Measurements from ENCODE around the gene RXRG.
A peak's percentile ranks its signal among the peaks of the same experiment; 100 is the strongest.

RXRG gene

DNA sequence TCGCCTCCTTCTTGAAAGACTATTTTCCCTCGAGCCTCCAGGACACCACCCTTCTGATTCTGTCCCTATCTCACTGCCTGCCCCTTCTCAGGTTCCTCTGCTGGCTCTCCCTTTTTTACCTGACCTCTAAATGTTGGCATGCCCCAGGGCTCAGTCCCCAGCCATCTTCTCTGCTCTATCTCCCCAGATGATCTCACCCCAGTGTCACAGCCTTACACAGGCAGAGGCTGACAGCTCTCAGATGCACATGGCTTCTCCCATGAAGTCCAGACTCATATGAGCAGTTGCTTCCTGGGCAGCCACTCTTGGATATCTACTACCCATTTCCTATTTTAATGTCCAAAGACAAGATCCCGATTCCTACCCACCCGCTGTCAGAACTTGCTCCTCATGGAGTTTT is 37.5 kb downstream of the RXRG start:
- no peak for DNase-seq

DNA sequence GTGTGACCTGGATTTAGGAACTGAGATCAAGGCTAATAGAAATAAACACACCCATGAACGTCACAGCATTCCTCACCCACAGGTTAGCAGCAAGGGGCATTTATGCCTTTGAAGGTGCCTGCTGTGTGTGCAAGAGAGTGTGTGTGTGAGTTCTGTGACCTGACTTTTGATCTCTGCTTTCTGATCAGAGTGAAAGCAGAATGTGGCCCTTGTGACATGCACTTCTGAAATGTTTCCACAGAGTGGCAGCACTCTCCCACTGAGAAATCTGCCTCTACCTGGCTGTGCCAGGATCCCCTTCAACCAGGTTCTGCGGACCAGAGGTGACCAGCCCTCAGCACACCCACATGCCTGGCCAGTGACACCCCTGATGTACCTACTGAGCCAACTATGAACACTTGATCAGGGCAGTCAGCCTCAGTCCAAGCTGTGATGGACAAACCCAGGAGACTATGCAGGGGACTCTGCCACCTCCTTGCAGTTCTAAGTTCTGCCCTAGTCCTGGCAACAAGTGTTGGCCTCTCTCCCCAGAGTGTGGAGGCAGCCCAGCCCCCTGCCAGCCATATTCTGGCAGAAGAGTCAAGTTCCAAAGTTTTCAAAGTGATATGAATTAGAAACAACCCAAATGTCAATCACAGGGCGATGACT is 41.0 kb downstream of the RXRG start:
- peak; percentile 56 for DNase-seq

- DNase-seq, result no peak
Measured at GRCh38 chr1:165402517-165403111, 42.3 kb downstream of the RXRG start.

- DNase-seq, result peak; percentile 20
Measured at GRCh38 chr1:165397944-165398343, 47.0 kb downstream of the RXRG start.

- DNase-seq, result no peak
Measured at GRCh38 chr1:165395901-165396300, 49.0 kb downstream of the RXRG start.

DNA sequence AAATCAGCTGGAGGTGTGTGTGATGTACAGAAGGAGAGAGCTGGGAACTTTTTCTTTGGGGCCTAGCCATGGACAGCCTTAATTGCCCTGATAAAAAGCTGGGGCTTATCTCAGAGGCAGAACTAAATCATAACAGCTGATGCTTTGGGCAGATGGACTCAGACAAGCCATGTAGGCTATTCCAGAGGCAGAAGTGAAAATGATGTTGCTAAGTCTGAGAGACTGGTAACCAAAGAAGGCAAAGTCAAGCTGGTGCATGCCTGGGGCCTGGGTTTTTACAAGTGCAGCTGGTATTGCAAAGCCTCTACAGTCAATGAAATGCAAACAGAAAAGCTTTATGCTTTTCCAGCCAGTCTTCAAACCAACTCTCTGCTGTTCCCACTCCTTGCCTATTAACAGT is 49.4 kb downstream of the RXRG start:
- no peak for DNase-seq

DNA sequence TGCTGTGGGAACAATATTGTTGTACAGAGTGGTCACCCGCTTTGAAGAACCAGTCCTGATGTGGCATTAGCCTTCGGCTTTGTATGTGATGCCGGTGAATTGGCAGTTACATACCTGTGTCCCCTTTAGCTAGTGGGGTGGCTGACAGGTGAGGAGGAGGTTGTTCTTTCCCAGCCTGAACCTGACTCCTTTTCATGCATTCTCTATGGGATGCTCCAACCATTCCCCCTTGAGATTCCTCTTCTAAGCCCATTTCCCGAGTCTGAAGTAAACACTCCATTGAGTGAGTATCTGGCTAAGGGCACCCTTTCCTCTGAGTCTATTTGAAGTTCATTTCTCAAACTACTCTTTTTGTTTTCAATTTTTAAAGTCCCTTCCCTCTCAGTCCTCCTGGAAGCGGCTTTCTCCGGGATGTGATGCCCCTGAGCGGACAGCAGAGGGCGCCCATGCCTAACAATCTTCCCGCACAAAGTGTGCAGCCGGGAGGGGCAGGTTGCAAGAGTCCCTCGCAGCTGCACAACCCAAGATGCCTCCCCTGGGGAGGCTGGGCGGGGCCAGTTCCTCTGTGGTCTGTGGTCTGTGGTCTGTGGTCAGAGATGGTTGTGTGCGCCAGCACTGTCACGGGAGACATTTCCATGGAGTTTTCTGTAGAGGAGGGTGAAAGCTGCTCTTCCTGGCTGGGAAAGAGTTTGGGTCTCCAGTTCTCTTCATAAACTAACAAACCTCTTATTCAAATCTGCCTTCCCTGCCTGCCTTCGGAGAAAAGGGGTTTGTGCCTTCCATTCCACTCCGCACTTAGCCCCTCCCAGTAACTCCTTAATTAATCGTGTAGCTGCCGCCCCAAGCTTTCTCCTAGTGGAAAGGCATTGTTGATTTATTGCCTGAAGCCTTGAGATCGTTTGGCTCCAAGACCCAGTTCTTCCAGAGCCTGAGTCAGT is 52.0 kb downstream of the RXRG start:
- DNase-seq, result peak; percentile 98

DNA sequence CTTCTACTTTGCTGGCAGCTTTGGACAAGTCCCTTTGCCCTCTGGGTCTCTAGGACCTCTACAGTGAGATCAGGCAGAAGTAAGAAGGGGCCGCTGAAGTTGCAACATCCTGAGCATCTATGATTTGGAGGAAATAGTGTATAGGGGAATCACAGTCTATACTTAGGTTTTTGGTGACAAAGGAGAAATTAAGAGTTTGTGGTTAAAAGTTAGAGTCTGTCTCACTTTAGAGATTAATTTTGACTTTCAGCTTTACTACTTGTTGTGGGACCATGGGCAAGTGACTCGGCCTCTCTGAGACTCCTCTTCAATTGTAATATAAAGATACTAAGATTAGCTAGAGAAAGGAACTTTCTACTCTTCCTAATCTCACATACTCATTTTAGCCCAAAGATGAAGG is 55.3 kb downstream of the RXRG start:
- no peak for DNase-seq

- no peak for DNase-seq
Measured at GRCh38 chr1:165387961-165388360, 57.0 kb downstream of the RXRG start.

DNA sequence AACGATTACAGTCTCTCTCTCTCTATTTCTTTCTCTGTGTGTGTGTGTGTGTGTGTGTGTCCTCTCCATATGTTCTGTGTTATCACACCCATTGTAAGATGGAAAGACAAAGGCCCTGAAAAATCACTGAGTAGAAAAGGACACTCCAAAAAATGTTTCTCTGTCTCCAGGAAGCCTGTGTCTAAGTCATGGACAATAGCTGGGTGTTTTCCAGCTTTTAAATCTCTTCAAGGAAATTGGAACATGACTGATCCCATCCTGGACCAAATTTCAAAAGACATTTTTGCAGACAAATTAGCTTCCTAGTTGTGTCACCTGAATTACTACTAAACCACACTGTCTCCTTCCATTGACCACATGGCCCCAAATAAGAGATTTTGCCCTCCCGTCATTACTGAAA is 57.4 kb downstream of the RXRG start:
- no peak for DNase-seq

DNA sequence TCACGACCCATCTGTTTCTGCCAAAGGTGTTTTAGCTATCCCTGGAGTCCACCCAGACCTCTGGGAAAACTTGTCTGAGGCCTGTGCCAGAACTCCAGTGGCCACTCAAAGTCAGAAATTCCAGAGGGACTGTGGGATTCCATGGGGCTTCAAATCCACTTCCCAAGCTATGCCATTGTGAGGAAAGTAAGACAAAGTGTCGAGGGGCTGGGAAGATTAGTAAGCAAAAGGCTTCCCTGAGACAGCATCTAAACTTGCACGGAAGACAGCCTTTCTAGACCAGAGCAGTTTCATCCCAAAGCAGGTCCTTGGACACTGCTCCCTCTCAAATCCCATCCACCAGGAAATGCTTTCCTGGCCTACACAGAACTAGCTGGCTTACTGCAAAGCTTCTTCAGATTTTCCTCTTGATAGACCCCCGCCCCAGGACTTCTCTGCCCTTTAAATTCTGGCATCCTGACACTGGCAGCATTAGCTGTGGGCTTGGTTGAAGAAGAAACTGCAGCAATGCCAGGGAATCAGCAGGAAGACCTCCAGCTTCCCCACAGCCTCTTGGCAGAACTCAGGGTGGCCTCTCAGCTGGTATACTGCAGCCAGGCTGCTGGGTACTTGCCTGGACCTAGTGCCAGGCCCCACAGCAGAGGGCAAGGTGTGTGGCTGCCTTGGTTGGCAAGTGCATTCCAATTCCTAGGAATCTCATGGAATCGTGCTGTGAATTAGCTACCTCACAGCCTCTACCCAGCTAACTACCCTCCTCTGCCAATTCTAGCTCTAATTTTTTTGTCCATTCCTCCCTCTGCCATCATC is 61.1 kb downstream of the RXRG start:
- DNase-seq, result no peak

DNA sequence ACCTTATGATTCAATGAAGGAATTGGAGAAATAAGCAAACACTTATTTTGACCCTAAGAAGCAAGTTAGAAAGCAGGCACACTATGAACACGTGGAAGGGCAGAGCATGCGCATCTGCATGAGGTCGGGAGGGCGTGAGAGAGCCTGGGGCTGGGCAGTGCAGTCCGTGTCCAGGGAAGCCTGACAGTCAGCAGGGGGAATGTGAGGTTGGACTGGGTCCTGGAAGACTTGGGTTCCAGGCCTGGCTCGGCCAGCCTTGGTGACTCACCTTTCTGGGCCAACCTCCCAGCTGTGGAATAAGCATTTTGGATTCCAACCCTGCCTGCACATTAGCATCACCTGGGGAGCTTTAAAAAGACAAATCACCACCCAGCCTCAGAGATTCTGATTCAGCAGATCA is 61.9 kb downstream of the RXRG start:
- no peak for DNase-seq

DNA sequence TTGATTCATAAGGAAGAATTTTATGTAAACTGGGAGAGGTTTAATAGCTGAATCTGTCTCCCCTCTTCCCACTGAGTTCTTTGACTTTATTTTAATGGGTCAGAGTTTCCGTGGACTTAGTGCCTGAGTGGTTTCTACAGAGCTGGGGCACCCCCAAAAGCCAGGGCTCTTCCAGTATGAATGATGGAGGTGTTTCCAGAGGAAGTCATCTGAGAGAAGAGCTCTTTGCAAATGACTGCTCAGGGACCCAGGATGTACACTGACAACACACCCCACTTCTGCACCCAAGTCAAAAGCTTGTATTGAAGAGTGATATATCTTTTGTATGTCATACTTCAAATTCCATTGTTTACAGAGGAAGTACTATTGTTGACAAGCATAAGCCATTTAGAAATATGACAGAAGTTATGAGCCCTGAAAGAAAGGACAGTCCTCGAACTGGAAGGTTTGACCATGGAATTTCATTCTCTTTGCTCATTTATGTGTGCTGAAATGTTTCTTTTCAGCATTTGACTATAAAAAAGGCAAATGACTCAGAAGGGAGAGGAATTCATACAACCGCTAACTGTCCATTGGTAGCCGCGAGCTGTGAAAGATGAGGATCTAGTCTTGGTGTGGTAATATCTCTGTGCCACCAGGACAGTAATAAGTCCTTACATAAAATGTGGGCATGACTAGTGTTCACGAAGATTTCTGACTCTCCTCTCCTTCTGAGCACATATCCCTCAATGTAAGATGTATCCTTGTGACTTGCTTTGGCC is 63.0 kb downstream of the RXRG start:
- DNase-seq, result no peak

GRCh38 chr1:165376811-165377311 is 68.1 kb downstream of the RXRG start:
- DNase-seq, result no peak

GRCh38 chr1:165376041-165376810 is 68.7 kb downstream of the RXRG start:
- DNase-seq, result peak; percentile 13

DNA sequence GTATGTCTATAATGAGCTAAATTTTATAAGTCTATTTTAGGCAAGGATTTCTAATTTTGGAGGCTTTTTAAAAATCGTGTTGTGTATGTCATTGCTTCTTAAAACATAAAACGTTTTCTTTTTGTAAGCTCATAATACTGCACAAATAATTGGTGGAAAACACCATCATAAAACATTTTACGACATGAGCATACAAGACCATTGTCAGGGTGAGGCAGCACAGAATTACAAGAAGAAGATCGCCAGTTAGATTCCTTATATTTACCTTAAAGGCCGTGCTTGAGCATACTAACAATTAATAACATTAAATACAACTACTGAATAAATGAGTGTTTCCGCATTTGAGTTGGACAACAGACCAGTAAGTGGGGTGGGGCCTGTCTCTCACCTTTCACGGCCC is 69.3 kb downstream of the RXRG start:
- DNase-seq, result no peak

DNA sequence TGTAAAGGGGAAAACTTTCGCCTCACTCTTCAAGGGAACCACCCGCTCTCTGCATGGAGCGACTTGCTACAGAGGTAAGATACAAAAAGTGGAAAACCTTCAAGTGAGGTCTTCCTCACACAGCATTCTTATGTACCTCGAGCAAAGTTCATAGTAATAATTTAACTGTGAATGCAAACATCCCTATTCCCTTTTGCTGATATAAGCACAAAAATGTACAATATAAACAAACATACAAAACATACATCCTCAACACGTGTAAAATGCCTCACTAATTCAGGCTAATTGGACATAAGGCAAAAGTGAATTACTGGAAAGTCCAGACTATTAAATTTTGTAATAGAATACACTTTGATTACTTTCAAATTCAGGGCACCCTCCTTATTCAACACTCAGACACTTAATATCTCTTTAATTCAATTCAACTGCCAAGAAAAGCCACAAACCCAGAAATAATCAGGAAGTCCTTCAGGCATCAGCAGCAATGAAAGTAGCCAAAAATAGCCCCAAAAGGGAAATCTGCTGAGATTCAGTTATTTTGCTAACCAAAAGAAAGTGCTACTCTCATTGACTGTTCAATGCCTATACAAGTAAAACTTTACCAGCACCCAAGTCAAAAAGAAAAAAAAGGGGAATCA is 73.2 kb downstream of the RXRG start:
- DNase-seq, result no peak

GRCh38 chr1:165369255-165369848 is 75.6 kb downstream of the RXRG start:
- peak; percentile 69 for DNase-seq

GRCh38 chr1:165367375-165367993 is 77.4 kb downstream of the RXRG start:
- peak; percentile 81 for DNase-seq

DNA sequence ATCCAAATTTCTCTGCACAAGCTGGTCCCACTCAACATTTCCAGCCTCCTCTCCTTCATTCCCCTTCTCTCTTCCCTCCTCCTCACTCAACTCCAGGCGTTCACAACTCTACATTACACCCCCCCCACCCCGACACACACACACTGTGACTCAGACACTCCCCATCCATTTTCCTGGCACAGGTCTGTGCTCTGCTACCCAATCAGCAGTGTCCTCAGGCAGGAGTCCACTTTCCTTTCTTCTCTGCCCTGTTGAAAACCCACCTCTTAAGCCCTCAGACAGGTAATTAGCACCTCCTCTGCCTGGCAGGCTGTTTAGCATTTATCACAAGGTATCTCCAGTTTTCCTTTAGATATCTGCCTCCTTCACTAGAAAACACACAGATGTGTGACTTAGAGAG is 79.6 kb downstream of the RXRG start:
- DNase-seq, result no peak

Measured in OCI-M1 (cell line).